Ecto neural progenitor cell (in vitro differentiated cells): Measurements from ENCODE around the gene UBE2B.
"Not testable (repeated sequence)": the region's sequence is repeated elsewhere in the genome, so short reads cannot be mapped to it uniquely, and the experiment has no call there.

ENCODE experiments used
- DNase-seq: peaks from one replicate; pipeline ENCODE4 v3.0.0-alpha.2; 2018; ENCODE audit warnings: low spot score

UBE2B gene

DNA sequence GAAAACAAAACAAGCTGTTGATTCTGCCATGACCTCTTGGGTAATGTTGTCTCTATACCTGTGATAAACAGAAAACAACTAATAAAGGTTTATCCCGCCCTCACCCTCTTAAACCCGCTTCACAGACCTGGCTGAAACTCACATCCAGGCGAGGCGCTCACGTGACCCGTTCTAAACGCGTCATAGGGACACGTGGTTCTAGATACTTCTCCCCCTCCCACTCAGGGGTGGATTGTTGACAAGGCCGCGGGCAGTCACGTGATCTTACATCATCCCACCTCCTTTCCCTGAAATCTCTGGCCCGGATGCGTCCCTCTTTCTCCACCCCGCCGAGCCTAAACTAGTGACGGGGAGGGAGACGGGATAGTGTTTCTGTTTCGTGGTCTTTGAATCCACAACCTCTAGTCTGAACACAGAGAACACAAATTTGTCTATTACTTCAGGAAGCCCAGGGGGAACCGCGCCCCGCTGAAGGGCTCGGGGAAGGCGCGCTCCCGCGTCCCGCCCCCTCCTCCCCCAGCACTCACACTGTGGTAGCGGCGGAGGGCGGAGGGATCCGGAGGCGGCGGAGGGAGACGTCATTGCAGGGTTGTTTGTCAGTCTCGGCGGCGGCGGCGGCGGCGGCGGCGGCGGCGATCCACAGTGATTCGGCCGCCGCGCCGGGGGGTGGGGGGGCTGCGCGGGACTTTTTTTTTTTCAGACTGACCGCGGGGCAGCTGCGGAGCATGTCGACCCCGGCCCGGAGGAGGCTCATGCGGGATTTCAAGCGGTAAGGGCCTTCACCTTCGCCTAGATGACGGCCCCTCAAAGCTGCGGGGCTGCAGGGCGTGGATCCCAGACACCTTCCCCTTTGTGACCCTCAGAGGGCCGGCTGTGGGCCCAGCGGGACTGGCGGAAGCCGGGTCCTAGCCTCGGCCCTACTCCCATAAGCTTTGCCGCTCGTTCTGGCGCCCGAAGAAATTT is at the start of gene UBE2B:
TSS of gene UBE2B (plus strand) at position 699 of the 963 bp plus-strand sequence. CDS start at position 726, 27 bp downstream.
- DNase-seq, result peak; percentile 98

DNA sequence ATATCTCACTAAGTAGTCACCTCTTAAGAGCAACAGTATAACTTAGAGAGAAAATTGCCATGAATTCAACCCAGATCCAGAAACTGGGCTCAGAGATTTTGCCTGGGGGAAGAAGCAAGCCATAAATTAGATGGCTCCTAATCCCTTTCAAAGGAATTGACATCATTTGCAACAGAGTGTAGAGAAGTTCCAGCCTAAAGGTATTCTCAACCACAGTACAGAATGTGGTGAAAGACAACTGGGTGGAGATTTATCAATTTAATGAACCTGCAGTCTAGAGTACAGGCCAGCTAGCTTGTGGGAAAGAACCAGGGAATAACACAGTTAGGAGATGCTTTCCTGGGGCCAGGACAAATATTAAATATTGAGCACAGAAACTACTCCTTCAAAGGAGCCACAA is 44.0 kb upstream of the UBE2B start:
- DNase-seq, result no peak

DNA sequence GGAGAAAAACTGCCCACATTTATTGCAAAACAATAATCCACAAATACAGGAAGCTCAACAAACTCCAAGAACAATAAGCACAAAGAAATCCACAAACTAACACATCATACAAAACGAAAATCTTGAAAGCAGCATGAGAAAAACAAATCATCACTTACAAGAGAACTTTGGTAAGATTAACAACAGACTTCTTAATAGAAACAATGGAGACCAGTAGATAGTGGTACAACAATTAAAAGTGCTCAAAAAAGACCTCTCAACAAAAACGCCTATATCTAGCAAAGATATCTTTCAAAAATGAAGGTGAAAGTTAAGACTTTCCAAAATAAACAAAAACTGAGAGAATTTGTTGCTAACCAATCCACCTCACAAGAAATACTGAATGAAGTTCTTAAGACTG is 42.8 kb upstream of the UBE2B start:
- DNase-seq, result no peak

DNA sequence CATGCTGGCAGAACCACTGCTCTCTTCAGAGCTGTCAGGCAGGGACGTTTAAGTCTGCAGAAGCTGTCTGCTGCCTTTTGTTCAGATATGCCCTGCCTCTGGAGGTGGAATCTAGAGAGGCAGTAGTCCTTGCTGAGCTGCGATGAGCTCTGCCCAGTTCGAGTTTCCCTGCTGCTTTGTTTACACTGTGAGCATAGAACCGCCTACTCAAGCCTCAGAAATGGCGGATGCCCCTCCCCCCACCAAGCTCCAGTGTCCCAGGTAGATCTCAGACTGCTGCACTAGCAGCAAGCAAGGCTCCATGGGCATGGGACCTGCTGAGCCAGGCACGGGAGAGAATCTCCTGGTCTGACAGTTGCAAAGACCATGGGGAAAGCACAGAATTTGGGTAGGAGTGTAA is 34.5 kb upstream of the UBE2B start:
- not testable (repeated sequence) for DNase-seq

DNA sequence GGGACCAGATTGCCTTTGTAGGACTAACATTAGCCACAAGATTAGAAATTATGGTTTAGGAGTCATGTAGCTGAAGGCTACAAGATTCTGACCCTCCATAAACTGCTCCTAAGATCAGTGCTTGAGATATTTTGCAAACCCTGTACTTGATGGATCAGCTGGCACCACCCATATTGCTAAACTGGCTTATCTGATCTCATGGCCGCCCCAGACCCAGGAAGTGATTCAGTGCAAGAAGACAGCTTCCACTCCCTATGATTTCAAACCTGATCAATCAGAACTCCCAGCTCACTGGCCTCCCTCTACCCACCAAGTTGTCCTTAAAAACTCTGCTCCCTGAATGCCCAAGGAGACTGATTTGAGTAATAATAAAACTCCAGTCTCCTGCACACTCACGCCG is 27.9 kb upstream of the UBE2B start:
- not testable (repeated sequence) for DNase-seq

DNA sequence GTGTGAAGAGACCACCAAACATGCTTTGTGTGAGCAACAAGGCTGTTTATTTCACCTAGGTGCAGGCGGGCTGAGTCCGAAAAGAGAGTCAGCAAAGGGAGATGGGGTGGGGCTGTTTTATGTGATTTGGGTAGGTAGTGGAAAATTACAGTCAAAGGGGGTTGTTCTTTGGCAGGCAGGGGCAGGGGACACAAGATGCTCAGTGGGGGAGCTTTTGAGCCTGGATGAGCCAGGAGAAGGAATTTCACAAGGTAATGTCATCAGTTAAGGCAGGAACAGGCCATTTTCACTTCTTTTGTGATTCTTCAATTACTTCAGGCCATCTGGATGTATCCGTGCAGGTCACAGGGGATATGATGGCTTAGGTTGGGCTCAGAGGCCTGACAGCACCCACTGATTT is 25.9 kb upstream of the UBE2B start:
- DNase-seq, result not testable (repeated sequence)

DNA sequence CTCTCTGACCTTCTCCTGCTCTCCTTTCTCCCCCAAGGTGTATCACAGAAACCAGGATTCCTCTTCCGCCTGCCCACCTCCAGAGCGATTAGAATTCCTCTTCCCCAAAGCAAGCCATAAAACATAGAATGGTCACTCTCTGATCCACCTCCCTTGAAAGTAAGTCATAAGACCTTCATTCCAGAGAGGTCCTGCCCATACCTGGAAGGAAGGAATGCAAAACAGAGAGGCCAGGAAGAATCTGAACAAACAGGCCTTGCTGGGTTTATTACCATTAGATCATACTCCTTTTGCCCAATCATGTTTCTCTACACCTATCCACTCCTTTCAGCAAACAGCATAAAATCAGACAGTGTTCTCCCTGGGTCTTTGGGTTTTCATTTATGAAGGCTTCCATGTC is 25.4 kb upstream of the UBE2B start:
- no peak for DNase-seq

DNA sequence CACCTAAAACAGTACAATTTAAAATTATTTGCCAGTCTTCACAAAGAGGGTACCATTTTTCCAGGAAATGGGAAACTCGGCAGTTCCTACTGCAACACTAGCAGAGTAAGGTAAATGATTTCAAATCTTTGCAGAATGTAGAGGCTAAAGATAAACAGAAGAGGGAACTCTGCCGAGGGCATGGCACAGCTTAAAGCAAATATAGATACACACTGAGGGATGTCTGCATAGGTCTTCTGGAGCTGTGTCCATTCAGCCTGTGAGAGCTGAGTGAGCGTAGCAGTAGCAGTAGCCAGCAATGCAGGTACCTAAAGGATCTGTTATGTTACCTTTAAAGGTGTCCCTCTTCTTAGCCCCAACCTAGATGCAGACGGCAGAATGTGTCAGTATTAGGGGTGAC is 21.9 kb upstream of the UBE2B start:
- DNase-seq, result no peak

DNA sequence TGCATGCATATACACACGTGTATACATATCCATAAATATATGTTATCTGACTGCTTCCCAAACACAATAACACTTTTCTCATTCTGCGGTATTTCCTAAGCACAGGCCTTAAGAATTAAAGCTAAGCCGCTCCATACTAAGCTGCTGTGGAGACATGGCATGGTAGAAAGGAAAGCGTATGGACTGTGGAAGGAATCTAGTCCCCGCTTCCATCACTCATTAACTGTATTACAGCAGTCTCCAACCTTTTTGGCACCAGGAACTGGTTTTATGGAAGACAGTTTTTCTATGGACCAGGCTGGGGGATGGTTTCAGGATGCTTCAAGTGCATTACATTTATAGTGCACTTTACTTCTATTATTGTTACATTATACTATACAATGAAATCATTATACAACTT is 15.7 kb upstream of the UBE2B start:
- DNase-seq, result no peak

DNA sequence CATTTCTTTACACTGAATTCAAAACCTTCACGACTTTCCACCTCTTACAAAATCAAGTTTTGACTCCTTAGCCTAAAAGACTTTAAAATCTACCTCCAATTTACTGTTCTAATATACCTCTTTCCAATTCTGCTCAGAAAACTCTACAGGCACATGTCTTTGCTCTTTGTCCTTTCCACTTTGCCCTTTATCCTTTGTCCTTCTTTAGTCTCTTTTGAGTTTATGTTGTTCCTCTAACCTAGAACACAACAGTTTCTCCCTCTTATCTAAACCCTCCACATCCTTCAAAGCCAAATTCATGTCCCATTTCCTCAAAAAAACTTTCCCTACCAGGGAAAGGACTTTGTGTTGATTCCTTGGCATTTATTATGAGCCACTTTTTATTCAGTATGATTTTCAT is 5.8 kb upstream of the UBE2B start:
- no peak for DNase-seq

DNA sequence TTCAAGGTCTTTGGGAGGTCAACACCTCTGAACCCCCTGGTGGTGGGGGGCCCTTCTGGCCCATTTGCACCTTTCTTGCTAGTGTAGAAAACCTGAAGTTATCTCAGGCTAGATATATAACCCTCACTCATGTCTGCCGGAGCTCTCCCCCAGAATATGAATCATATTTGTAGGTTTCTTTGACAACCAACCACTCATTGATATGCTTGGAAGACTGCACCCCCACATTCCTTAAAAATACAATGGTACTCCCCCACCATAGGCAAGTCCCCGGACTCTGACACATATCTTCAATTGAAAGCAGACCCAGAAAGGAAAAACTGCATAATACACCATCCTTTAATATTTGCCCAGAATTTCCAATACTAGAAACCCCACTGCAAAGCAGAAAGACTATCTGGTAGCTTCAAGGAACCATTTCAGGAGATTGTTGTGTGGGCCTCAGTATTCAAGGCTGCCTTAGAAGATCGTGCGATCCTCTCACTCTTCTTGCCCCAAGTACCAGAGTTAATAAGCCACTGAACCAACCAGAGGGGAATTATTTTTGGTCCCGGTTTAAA is 978 bp upstream of the UBE2B start:
- DNase-seq, result no peak

DNA sequence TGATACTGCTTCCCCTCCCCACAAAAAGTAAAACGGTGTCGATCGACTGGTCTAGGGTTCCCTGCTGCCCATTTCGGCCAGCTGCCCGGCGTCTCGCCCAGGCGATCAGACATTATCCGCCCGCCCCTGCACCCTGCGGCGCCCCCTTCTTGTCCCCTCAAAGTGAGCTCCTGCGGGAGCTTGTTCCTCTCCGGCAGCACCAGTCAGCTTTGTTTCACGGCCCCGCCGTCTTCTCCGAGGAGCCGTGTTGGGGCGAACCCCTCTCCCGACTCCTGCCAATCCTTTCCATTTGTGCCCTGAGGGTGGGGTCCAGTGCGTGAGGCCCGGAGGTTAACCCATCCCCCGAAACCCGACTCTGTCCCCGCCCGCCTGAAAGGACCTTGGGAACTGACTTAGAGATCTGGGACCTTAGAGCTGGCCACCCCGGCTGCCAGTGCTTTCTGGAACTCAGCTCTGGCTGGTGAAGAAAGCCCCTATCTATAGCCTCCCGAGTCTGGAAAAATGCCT is 518 bp downstream of the UBE2B start:
- DNase-seq, result peak; percentile 86

DNA sequence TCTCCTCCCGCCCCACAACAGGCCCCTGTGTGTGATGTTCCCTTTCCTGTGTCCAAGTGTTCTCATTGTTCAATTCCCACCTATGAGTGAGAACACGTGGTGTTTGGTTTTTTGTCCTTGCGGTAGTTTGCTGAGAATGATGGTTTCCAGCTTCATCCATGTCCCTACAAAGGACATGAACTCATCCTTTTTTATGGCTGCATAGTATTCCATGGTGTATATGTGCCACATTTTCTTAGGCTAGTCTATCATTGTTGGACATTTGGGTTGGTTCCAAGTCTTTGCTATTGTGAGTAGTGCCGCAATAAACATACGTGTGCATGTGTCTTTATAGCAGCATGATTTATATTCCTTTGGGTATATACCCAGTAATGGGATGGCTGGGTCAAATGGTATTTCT is 2.3 kb downstream of the UBE2B start:
- DNase-seq, result not testable (repeated sequence)

DNA sequence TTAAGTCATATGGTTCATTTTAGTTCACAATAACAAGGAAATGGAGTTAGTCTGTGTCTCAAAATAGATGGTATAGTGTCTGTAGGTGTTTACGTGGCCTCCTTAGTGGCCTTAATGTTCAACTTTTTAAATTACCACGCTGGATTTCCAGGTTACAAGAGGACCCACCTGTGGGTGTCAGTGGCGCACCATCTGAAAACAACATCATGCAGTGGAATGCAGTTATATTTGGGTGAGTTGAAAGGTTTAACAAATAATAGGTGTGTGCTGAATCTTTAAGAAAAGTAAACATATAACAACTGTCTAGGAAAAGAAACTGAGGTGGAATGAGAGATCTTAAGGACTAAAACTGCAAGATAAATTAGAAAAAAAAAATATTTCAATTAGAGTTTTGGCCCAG is 2.9 kb downstream of the UBE2B start:
- no peak for DNase-seq

DNA sequence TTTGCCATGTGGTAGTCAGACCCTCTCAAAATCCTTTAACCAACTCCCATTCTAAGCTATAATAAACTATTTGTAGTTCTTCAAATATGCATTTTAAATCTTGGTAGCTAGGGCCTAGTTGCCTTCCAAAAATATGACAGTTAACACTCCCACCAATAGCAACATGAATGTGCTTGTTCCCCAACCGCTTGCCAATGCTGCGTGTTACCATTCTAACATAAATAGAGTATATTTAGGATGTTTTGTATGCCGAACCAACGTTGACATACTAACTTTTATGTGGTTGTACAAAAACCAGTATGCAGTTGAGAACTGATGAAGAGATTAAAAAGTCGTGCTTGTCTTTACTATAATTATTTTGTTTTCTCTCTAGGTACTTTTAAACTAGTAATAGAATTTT is 9.0 kb downstream of the UBE2B start:
- DNase-seq, result no peak

DNA sequence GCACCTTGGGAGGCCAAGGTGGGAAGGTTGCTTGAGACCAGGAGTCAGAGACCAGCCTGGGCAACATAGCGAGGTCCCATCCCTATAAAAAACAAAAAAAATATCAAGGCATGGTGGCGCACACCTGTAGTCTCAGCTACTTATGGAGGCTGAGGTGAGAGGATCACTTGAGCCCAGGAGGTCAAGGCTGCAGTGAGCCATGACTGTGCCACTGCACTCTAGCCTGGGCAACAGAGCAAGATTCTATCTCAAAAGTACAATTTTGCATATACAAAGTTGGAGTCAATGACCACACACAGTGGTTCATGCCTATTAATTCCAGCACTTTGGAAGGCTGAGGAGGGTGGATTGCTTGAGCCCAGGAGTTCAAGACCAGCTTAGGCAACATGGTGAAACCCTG is 10.8 kb downstream of the UBE2B start:
- DNase-seq, result not testable (repeated sequence)

DNA sequence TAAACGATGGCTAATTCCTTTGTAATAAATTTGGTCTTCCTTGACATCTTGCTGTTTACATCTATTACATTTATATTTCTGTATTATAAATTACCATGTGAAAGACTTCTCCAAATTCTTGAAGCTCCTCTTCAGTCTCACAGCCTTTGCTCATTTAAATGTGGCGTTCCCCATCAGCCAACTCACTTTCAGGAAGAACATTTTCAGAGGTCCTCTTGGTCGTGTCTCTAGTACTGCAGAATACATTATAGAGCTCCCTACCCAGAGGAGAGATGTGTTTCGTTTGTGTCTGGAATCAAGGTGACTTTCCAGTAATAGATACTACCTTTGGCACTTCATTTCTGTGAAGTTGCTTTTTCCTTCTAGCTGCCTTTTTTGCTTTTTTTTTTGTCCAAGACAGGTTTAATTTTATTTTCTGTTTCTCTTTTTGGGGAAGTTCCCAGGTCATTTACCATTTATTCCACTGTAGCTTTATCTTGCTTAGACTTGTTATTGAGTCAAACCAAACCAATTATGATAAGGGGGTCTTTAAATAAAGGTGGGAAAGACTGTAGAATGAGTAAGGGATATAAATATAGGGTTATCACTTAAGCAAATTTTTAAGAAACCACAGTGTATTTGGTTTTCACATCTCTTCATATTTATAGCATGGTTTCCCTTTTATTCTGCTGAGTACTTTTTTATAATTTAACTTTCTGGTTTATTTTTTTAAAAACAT is 12.8 kb downstream of the UBE2B start:
- no peak for DNase-seq

DNA sequence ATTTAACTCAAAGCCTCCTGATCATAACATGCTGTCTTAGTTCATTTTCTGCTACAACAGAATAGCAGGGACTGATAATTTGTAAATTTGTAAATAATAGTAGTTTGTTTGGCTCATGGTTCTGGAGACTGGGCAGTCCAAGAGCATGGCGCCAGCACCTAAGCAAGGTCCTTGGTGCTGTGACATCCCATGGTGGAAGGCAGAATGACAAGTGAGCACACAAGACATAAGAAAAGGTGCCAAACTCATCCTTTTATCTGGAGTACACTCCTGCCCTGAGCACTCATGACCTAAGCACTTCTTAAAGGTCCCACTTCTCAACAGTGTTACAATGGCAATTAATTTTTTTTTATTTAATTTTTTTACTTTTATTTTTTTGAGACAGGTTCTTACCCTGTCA is 16.1 kb downstream of the UBE2B start:
- no peak for DNase-seq

DNA sequence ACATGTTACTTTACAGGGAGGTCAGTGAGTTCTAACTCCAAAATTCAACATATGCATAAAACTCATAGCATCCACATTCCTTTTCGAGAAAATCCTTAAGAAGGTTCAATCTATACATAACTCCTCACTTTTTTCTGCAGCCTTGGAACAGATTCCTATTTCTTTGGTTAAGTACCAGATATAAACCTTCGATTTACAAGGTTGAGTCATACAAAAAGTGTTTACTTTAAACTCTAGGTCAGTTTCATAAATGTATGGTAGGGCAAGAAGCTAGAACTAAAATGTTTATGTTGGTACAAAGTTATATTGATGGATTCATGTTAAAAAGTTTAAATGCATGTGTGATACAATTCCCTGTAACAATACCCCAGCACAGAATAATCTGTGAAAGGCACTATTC is 20.9 kb downstream of the UBE2B start:
- no peak for DNase-seq

DNA sequence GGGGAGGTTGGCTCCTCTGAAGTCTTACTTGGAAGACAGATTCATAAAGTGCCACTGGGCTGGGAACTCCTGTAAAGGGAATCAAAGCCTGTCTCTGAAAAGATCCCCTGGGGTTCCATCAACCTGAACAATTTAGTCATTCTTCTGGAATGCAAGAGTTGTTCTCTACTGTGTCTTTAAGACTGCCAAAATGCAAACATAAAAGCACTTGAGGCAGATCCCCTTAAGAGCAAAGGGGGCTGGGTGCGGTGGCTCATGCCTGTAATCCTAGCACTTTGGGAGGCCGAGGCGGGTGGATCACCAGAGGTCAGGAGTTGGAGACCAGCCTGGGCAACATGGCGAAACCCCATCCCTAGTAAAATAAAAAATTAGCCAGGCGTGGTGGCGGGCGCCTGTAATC is 23.6 kb downstream of the UBE2B start:
- no peak for DNase-seq

DNA sequence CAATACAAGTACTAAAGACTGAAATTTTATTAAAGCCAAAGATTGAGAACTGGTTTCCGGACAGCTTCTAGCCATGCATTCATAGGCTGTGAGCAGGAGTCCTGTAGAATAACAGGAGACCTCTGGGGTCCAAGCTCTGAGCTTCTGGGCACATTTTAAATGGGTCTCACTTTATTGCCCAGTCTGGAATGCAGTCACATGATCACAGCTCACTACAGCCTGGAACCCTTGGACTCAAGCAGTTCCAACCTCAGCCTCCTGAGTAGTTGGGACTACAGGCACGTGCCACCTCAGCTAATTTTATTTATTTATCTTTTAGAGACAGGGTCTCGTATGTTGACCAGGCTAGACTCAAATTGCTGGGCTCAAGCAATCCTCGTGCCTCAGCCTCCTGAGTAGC is 24.9 kb downstream of the UBE2B start:
- DNase-seq, result no peak

DNA sequence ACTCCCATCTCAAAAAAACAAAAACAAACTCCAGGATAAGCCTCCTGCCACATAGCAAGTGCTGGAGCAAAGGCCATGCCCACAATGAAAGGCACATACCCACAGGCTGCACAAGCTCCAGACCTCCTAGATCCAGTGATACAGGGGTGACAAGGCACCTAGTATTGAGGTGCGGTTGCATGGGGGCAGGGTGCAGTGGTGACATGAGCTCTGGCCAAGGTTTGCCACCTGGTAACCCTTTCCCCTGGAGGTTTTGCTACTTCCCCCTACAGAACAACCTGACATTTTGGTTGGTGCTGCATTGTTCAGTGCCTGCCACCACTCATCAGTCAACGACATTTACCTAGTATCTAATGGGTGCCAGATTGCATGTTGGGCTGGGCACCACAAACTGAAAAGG is 25.8 kb downstream of the UBE2B start:
- DNase-seq, result no peak
